K562 (cell line): ENCODE data around the gene NTSR2. TPM values are rescaled to one million over a fixed set of nuclear protein-coding genes. Genes with fewer than 3 reads are reported as not detected.

Experiments used
- CBFB ChIP-seq: sonication (generic); formaldehyde crosslinking; IDR thresholded peaks from 2 replicates; pipeline ENCODE4 v1.4.0; 2020; ENCODE audit warnings: mild to moderate bottlenecking, missing genetic modification reagents
- CEBPZ ChIP-seq: fragments of 150-350 bp; IDR thresholded peaks from 2 replicates; pipeline ENCODE4 v1.6.1; 2014; ENCODE audit warnings: low read depth, mild to moderate bottlenecking, low read length, borderline replicate concordance
- CXXC5 ChIP-seq: fragments of 250-450 bp; sonication (Bioruptor Pico); IDR thresholded peaks from 2 replicates; pipeline ENCODE4 v1.8.0; 2022; ENCODE audit warnings: inconsistent platforms, mild to moderate bottlenecking, moderate library complexity
- HIVEP1 ChIP-seq: fragments of 250-450 bp; sonication (Bioruptor Pico); IDR thresholded peaks from 2 replicates; pipeline ENCODE4 v1.4.0; 2020; ENCODE audit warnings: mild to moderate bottlenecking
- PHB ChIP-seq: fragments of 250-450 bp; sonication (Bioruptor Pico); IDR thresholded peaks from 2 replicates; pipeline ENCODE4 v1.5.0; 2021
- PHF21A ChIP-seq: fragments of 450-650 bp; IDR thresholded peaks from 2 replicates; pipeline ENCODE4 v1.6.1; 2017; ENCODE audit warnings: low read depth, borderline replicate concordance
- PHTF2 ChIP-seq: fragments of 250-450 bp; sonication (Bioruptor Pico); IDR thresholded peaks from 2 replicates; pipeline ENCODE4 v1.5.0; 2021; ENCODE audit warnings: mild to moderate bottlenecking
- POLR2H ChIP-seq: IDR thresholded peaks from 2 replicates; pipeline ENCODE4 v1.6.1; 2016; ENCODE audit warnings: missing genetic modification characterization, low read depth, mild to moderate bottlenecking, control low read depth, missing compliant biosample characterization, moderate library complexity
- RBFOX2 ChIP-seq: fragments of 200-400 bp; formaldehyde crosslinking; IDR thresholded peaks from 2 replicates; pipeline ENCODE4 v1.6.1; 2017; ENCODE audit warnings: low read depth, mild to moderate bottlenecking, low read length, moderate library complexity
- ZNF146 ChIP-seq: IDR thresholded peaks from one replicate; pipeline ENCODE4 v1.6.1; 2018; ENCODE audit warnings: missing compliant biosample characterization; ENCODE audit not compliant: unreplicated experiment
- ZNF253 ChIP-seq: fragments of 250-450 bp; sonication (Bioruptor Pico); conservative IDR thresholded peaks from 2 replicates; pipeline ENCODE4 v1.6.1; 2021; ENCODE audit warnings: mild to moderate bottlenecking
- polyA plus RNA-seq, 8 experiments: library from polyadenylated mRNA; depleted of rRNA in 4 of 8; stranded (reverse) in 5 of 8; unstranded in 3 of 8; fragments of >200 nt; fragmentation: Nextera tagmentation in 2 of 8; fragmentation: Illumina TruSeq in 1 of 8; extraction: Ambion mirVana in 2 of 8; extraction: Trizol in 1 of 8; gene quantifications; 2 replicates each; pipeline versions ENCODE4 v1.2.1 to v1.2.3, GENCODE V29; 2011 to 2014; ENCODE audit warnings: inconsistent platforms in 1 of 8, missing spikeins in 1 of 8
- total RNA-seq, 7 experiments: library from RNA; depleted of rRNA in 6 of 7; stranded (reverse); fragments of >200 nt in 6 of 7; fragmentation: Illumina TruSeq in 2 of 7; extraction: Trizol in 2 of 7; gene quantifications; 2 replicates each; pipeline versions ENCODE4 v1.2.1 to v1.2.3, GENCODE V29; 2011 to 2021; ENCODE audit warnings: low replicate concordance in 1 of 7
- TF ChIP-seq, protein P1 (sequence below), 2 experiments: fragments of 450-650 bp in 1 of 2; sonication (generic) in 1 of 2; formaldehyde crosslinking in 1 of 2; IDR thresholded peaks; 2 replicates each; pipeline versions ENCODE4 v1.7.1 to v1.9.0; 2016 to 2022; ENCODE audit warnings: inconsistent platforms in 1 of 2, mild to moderate bottlenecking in 1 of 2, missing genetic modification reagents in 1 of 2
- TF ChIP-seq, protein P2 (sequence below), 2 experiments: fragments of 450-650 bp in 1 of 2; IDR thresholded peaks; 2 replicates each; pipeline ENCODE4 v1.6.1; 2011 to 2017; ENCODE audit warnings: low read depth in 2 of 2, antibody characterized with exemption in 1 of 2, borderline replicate concordance in 1 of 2, low read length in 1 of 2, mild to moderate bottlenecking in 1 of 2, mixed read lengths in 1 of 2; ENCODE audit not compliant: control insufficient read depth in 1 of 2

NTSR2 gene
- total and polyA plus RNA-seq, 9 of the 15 experiments (the other 6 are each of a cell fraction or from before 2014, with no cell fraction given): not detected

DNA sequence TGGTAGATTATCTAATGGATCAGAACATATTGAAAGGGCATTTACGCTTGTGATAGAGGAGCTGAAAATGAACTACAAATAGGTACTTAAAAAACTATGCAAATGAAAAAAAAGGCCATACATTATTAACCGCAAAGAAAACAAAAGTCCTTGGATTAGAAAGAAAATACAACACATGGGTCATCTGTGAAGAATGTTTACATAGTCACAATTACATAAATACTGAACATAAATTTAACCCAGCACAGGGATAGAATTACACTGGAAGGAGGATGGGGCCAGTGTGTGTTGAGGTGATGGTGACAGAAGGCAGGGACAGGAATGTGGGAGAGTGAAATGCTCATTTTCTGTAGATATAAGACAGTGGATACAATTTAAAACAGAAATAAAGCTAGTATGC, 6.6 kb downstream of the NTSR2 start (continued):
- TF ChIP-seq, protein P1, sequence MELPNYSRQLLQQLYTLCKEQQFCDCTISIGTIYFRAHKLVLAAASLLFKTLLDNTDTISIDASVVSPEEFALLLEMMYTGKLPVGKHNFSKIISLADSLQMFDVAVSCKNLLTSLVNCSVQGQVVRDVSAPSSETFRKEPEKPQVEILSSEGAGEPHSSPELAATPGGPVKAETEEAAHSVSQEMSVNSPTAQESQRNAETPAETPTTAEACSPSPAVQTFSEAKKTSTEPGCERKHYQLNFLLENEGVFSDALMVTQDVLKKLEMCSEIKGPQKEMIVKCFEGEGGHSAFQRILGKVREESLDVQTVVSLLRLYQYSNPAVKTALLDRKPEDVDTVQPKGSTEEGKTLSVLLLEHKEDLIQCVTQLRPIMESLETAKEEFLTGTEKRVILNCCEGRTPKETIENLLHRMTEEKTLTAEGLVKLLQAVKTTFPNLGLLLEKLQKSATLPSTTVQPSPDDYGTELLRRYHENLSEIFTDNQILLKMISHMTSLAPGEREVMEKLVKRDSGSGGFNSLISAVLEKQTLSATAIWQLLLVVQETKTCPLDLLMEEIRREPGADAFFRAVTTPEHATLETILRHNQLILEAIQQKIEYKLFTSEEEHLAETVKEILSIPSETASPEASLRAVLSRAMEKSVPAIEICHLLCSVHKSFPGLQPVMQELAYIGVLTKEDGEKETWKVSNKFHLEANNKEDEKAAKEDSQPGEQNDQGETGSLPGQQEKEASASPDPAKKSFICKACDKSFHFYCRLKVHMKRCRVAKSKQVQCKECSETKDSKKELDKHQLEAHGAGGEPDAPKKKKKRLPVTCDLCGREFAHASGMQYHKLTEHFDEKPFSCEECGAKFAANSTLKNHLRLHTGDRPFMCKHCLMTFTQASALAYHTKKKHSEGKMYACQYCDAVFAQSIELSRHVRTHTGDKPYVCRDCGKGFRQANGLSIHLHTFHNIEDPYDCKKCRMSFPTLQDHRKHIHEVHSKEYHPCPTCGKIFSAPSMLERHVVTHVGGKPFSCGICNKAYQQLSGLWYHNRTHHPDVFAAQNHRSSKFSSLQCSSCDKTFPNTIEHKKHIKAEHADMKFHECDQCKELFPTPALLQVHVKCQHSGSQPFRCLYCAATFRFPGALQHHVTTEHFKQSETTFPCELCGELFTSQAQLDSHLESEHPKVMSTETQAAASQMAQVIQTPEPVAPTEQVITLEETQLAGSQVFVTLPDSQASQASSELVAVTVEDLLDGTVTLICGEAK (IDR thresholded peaks at IDR 0.05): no peak
- TF ChIP-seq, protein P1 (CRISPR knock-in tag; IDR thresholded peaks at IDR 0.05): no peak
- TF ChIP-seq, protein P2, sequence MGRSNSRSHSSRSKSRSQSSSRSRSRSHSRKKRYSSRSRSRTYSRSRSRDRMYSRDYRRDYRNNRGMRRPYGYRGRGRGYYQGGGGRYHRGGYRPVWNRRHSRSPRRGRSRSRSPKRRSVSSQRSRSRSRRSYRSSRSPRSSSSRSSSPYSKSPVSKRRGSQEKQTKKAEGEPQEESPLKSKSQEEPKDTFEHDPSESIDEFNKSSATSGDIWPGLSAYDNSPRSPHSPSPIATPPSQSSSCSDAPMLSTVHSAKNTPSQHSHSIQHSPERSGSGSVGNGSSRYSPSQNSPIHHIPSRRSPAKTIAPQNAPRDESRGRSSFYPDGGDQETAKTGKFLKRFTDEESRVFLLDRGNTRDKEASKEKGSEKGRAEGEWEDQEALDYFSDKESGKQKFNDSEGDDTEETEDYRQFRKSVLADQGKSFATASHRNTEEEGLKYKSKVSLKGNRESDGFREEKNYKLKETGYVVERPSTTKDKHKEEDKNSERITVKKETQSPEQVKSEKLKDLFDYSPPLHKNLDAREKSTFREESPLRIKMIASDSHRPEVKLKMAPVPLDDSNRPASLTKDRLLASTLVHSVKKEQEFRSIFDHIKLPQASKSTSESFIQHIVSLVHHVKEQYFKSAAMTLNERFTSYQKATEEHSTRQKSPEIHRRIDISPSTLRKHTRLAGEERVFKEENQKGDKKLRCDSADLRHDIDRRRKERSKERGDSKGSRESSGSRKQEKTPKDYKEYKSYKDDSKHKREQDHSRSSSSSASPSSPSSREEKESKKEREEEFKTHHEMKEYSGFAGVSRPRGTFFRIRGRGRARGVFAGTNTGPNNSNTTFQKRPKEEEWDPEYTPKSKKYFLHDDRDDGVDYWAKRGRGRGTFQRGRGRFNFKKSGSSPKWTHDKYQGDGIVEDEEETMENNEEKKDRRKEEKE (IDR thresholded peaks at IDR 0.05; ENCODE audit: borderline replicate concordance in 1 of 2, control insufficient read depth in 1 of 2, low read depth in 2 of 2, low read length in 1 of 2): no peak
- TF ChIP-seq RBFOX2 (no peak), ZNF253 (CRISPR knock-in tag) (no peak), ZNF146 (CRISPR knock-in tag) (no peak), CBFB (CRISPR knock-in tag) (no peak), POLR2H (tag) (no peak), PHB (CRISPR knock-in tag) (no peak), PHTF2 (CRISPR knock-in tag) (no peak), CXXC5 (CRISPR knock-in tag) (no peak), HIVEP1 (CRISPR knock-in tag) (no peak), CEBPZ (no peak), PHF21A (no peak)
